A549 (cell line): ENCODE results near the gene KDF1. TPM values are rescaled to one million over a fixed set of nuclear protein-coding genes. Genes with fewer than 3 reads are reported as not detected.
A peak's percentile ranks its signal among the peaks of the same experiment; 100 is the strongest.

ENCODE experiments used
- ATAC-seq, 2 experiments: fragments of 200-7000 bp in 1 of 2; fragments of >200 bp in 1 of 2; cut with Nextera tagmentation in 1 of 2; cut with Tn5 transposase in 1 of 2; 3 replicates each; pipeline versions ENCODE4 v1.8.0 to v1.9.1; 2018 to 2020; ENCODE audit warnings: mild to moderate bottlenecking in 1 of 2, moderate library complexity in 1 of 2
- CTCF ChIA-PET: fragments of 300-600 bp; sonication (Branson Sonifier 250); formaldehyde crosslinking; extraction: SDS; loops from one replicate; lab custom pipeline; 2021; ENCODE audit warnings: antibody characterized with exemption, inconsistent platforms; lab: Yijun Ruan, JAX
- POLR2A ChIA-PET: fragments of 350-600 bp; formaldehyde crosslinking; extraction: SDS; loops from one replicate; lab custom pipeline; 2021; ENCODE audit warnings: antibody characterized with exemption, inconsistent platforms; lab: Yijun Ruan, JAX
- DNase-seq, 2 experiments: peaks; one replicate each; pipeline versions ENCODE4 v3.0.0 to v3.0.0-alpha.2; 2011 to 2016; ENCODE audit warnings: low read depth in 1 of 2, low spot score in 1 of 2
- FAIRE-seq: peaks from 2 replicates; lab custom pipeline; 2011; peaks lifted over from hg19 to GRCh38; lab: Jason Lieb, UNC
- H3K27ac ChIP-seq, 2 experiments: fragments of >200 bp; sonication (Bioruptor Twin); formaldehyde crosslinking; 3 replicates each; pipeline ENCODE4 v1.5.1; 2016 to 2017
- H3K4me1 ChIP-seq: fragments of >200 bp; sonication (Bioruptor Twin); formaldehyde crosslinking; 3 replicates; pipeline ENCODE4 v1.6.1; 2016
- H3K4me2 ChIP-seq: fragments of >200 bp; sonication (Bioruptor Twin); formaldehyde crosslinking; 3 replicates; pipeline ENCODE4 v1.6.1; 2016
- H3K4me3 ChIP-seq: fragments of >200 bp; sonication (Bioruptor Twin); formaldehyde crosslinking; 3 replicates; pipeline ENCODE4 v1.5.1; 2016
- H3K9me3 ChIP-seq: fragments of >200 bp; sonication (Bioruptor Twin); formaldehyde crosslinking; 3 replicates; pipeline ENCODE4 v1.6.1; 2016
- CBX8 ChIP-seq: fragments of 200-600 bp; sonication (generic); IDR thresholded peaks from 2 replicates; pipeline ENCODE4 v1.6.1; 2016
- CEBPB ChIP-seq, 2 experiments: fragments of >200 bp in 1 of 2; sonication (Bioruptor Twin) in 1 of 2; formaldehyde crosslinking in 1 of 2; IDR thresholded peaks; 2 replicates each; pipeline ENCODE4 v1.6.1; 2012 to 2016
- EP300 ChIP-seq, 2 experiments: fragments of >200 bp; sonication (Bioruptor Twin); formaldehyde crosslinking; IDR thresholded peaks; 2 replicates in 1 of 2; 3 replicates in 1 of 2; pipeline ENCODE4 v1.6.1; 2016 to 2017
- FOSB ChIP-seq: fragments of 250-450 bp; sonication (Bioruptor Pico); IDR thresholded peaks from 2 replicates; pipeline ENCODE4 v1.5.0; 2020; ENCODE audit warnings: mild to moderate bottlenecking, moderate library complexity
- HEYL ChIP-seq: fragments of 250-450 bp; sonication (Bioruptor Pico); IDR thresholded peaks from 2 replicates; pipeline ENCODE4 v1.8.0; 2021; ENCODE audit warnings: mild to moderate bottlenecking, moderate library complexity
- HOXA7 ChIP-seq: fragments of 250-450 bp; sonication (Bioruptor Pico); IDR thresholded peaks from 2 replicates; pipeline ENCODE4 v1.5.0; 2020; ENCODE audit warnings: mild to moderate bottlenecking, moderate library complexity
- HOXB5 ChIP-seq: fragments of 250-450 bp; sonication (Bioruptor Pico); IDR thresholded peaks from 2 replicates; pipeline ENCODE4 v1.5.0; 2020; ENCODE audit warnings: mild to moderate bottlenecking, moderate library complexity
- JUNB ChIP-seq: fragments of >200 bp; sonication (Bioruptor Twin); formaldehyde crosslinking; IDR thresholded peaks from 2 replicates; pipeline ENCODE4 v1.6.1; 2016
- KDM1A ChIP-seq: fragments of 200-600 bp; sonication (generic); IDR thresholded peaks from 2 replicates; pipeline ENCODE4 v1.6.1; 2016; ENCODE audit warnings: low read depth, mild to moderate bottlenecking
- NPAS2 ChIP-seq: fragments of 250-450 bp; sonication (Bioruptor Pico); IDR thresholded peaks from 2 replicates; pipeline ENCODE4 v1.8.0; 2022; ENCODE audit warnings: mild to moderate bottlenecking, moderate library complexity, borderline replicate concordance
- NR3C1 ChIP-seq: fragments of >200 bp; sonication (Bioruptor Twin); formaldehyde crosslinking; IDR thresholded peaks from 3 replicates; pipeline ENCODE4 v1.6.1; 2017
- POLR2A ChIP-seq: IDR thresholded peaks from 2 replicates; pipeline ENCODE4 v1.6.1; 2012; ENCODE audit warnings: mild to moderate bottlenecking, low read length
- RFX5 ChIP-seq: fragments of 450-650 bp; IDR thresholded peaks from 2 replicates; pipeline ENCODE4 v1.7.1; 2014; ENCODE audit warnings: antibody characterized with exemption, mild to moderate bottlenecking, moderate library complexity
- ZSCAN20 ChIP-seq: fragments of 250-450 bp; sonication (Bioruptor Pico); IDR thresholded peaks from 2 replicates; pipeline ENCODE4 v1.8.0; 2022; ENCODE audit warnings: mild to moderate bottlenecking, moderate library complexity
- WGBS: methylation state at CpG from one replicate; pipeline ENCODE4 v1.1.6; 2017; ENCODE audit errors: missing lambda C conversion rate; 5-methylcytosine and 5-hydroxymethylcytosine counted together
- polyA plus RNA-seq, 4 experiments: library from polyadenylated mRNA; depleted of rRNA in 3 of 4; stranded (reverse); fragments of >200 nt; fragmentation: RNase III in 1 of 4; extraction: RNeasy Plus Mini Kit Qiagen cat#74134 plus additional on column Dnase treatment in 1 of 4; gene quantifications; 2 replicates in 3 of 4; 3 replicates in 1 of 4; pipeline ENCODE4 v1.2.3, GENCODE V29; 2011 to 2017
- TF ChIP-seq, protein P1 (sequence below): fragments of 250-450 bp; sonication (Bioruptor Pico); IDR thresholded peaks from 2 replicates; pipeline ENCODE4 v1.5.0; 2021; ENCODE audit warnings: mild to moderate bottlenecking, moderate library complexity, borderline replicate concordance
- TF ChIP-seq, protein P2 (sequence below): fragments of >200 bp; sonication (Bioruptor Twin); formaldehyde crosslinking; IDR thresholded peaks from 2 replicates; pipeline ENCODE4 v1.6.1; 2016
- TF ChIP-seq, protein P3 (sequence below): fragments of 150-350 bp; IDR thresholded peaks from 2 replicates; pipeline ENCODE4 v1.6.1; 2014; ENCODE audit warnings: low read depth, mild to moderate bottlenecking, low read length

KDF1 gene
- polyA plus RNA-seq, 2 of the 4 experiments (the other 2 are of a cell fraction) = not detected

DNA sequence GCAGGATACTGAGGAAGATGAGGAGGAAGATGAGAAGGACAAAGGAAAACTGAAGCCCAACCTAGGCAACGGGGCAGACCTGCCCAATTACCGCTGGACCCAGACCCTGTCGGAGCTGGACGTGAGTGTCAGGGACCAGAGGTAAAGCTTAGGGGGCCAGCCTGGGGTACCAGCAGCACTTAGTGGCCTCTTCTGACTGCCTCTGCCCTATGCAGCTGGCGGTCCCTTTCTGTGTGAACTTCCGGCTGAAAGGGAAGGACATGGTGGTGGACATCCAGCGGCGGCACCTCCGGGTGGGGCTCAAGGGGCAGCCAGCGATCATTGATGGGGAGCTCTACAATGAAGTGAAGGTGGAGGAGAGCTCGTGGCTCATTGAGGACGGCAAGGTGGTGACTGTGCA is 17.6 kb downstream of the KDF1 start (continued):
- TF ChIP-seq, protein P1, sequence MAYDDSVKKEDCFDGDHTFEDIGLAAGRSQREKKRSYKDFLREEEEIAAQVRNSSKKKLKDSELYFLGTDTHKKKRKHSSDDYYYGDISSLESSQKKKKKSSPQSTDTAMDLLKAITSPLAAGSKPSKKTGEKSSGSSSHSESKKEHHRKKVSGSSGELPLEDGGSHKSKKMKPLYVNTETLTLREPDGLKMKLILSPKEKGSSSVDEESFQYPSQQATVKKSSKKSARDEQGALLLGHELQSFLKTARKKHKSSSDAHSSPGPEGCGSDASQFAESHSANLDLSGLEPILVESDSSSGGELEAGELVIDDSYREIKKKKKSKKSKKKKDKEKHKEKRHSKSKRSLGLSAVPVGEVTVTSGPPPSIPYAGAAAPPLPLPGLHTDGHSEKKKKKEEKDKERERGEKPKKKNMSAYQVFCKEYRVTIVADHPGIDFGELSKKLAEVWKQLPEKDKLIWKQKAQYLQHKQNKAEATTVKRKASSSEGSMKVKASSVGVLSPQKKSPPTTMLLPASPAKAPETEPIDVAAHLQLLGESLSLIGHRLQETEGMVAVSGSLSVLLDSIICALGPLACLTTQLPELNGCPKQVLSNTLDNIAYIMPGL (CRISPR knock-in tag) = no peak
- no peak for TF ChIP-seq RFX5
- TF ChIP-seq NR3C1 = no peak
- no peak for TF ChIP-seq NPAS2 (CRISPR knock-in tag)

DNA sequence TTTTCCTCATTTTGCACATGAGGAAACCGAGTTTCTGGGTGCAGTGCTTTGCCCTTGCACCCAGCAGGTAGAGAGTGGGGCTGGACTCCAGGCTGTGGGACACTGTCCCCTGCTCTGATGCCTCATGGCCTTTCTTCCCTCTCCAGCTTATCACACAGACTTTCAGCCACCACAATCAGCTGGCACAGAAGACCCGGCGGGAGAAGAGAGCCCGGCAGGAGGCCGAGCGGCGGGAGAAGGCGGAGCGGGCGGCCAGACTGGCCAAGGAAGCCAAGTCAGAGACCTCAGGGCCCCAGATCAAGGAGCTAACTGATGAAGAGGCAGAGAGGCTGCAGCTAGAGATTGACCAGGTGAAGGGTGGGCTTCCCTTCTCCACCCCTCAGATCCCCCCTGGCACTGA is 19.0 kb downstream of the KDF1 start:
- WGBS = 95% methylated on average over 10 of the region's 10 CpGs
- CTCF ChIA-PET = no interaction called here
- no peak for FAIRE-seq

DNA sequence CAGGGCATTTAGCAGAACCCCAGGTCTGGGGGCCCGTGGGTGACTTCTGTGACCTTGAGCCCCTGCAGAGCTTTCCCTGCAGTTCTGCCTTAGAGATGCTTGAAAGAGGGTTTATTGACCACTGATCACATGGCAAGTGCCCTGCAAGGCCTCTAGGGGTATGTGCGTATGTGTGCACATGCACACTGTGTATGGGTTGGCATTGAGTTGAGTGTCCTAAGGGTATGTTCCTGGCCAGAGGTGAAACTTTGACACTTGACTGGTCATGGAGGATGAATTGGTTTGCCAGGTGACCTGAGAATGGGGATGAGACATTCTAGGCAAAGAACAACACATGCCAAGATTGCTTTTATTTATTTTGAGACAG is 21.6 kb downstream of the KDF1 start:
- ChIA-PET POLR2A (no interaction called here), CTCF (interaction anchor here (1.0 to 1.2 kb wide), 3 partner anchors 11 to 28 kb away, joined by 3 to 5 read pairs (median 3); no protein-coding TSS in a partner anchor)
- H3K27ac ChIP-seq = no peak overlapping the region
- peak in 1 of 2 experiments; percentile 31; a peak in 1 of 6 replicates for ATAC-seq
- no peaks in the 10 kb centered on the region for H3K9me3 ChIP-seq
- WGBS = 95% methylated on average over 2 of the region's 2 CpGs
- FAIRE-seq = no peak
- H3K4me2 ChIP-seq = no peak overlapping the region
- DNase-seq = no peak
- TF ChIP-seq NPAS2 (CRISPR knock-in tag) (no peak), CEBPB (IDR thresholded peaks at IDR 0.05) (no peak), POLR2A (no peak), ZSCAN20 (CRISPR knock-in tag) (no peak), HOXA7 (CRISPR knock-in tag) (no peak), RFX5 (no peak), JUNB (no peak), CBX8 (no peak), NR3C1 (no peak), EP300 (IDR thresholded peaks at IDR 0.05) (no peak)
- TF ChIP-seq, protein P1 (CRISPR knock-in tag) = no peak
- H3K4me3 ChIP-seq = no peak overlapping the region
- no peaks in the 10 kb centered on the region for H3K4me1 ChIP-seq

More for the DNA sequence above, 19.0 kb downstream of the KDF1 start:
- no peak overlapping the region for H3K4me3 ChIP-seq
- no peaks in the 10 kb centered on the region for H3K9me3 ChIP-seq
- no peaks in the 10 kb centered on the region for H3K4me1 ChIP-seq
- POLR2A ChIA-PET = interaction anchor here (0.6 kb wide), 1 partner anchor 131 kb away, joined by 4 read pairs; no protein-coding TSS in a partner anchor
- H3K4me2 ChIP-seq = no peak overlapping the region
- DNase-seq (no peak), ATAC-seq (no peak)
- TF ChIP-seq FOSB = no peak
- TF ChIP-seq ZSCAN20 (CRISPR knock-in tag) = no peak
- TF ChIP-seq HOXB5 = no peak
- TF ChIP-seq, protein P2, sequence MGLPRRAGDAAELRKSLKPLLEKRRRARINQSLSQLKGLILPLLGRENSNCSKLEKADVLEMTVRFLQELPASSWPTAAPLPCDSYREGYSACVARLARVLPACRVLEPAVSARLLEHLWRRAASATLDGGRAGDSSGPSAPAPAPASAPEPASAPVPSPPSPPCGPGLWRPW = no peak
- TF ChIP-seq, protein P3, sequence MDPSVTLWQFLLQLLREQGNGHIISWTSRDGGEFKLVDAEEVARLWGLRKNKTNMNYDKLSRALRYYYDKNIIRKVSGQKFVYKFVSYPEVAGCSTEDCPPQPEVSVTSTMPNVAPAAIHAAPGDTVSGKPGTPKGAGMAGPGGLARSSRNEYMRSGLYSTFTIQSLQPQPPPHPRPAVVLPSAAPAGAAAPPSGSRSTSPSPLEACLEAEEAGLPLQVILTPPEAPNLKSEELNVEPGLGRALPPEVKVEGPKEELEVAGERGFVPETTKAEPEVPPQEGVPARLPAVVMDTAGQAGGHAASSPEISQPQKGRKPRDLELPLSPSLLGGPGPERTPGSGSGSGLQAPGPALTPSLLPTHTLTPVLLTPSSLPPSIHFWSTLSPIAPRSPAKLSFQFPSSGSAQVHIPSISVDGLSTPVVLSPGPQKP = no peak
- no peak for TF ChIP-seq HEYL (CRISPR knock-in tag)
- no peak for TF ChIP-seq KDM1A
- TF ChIP-seq, protein P1 (CRISPR knock-in tag) = no peak
- H3K27ac ChIP-seq = no peak overlapping the region
